ENCODE results near the gene MTM1.

GRCh38 chrX:150683536-150684146 is 115.2 kb downstream of the MTM1 start:
- TF ChIP-seq, protein P1, sequence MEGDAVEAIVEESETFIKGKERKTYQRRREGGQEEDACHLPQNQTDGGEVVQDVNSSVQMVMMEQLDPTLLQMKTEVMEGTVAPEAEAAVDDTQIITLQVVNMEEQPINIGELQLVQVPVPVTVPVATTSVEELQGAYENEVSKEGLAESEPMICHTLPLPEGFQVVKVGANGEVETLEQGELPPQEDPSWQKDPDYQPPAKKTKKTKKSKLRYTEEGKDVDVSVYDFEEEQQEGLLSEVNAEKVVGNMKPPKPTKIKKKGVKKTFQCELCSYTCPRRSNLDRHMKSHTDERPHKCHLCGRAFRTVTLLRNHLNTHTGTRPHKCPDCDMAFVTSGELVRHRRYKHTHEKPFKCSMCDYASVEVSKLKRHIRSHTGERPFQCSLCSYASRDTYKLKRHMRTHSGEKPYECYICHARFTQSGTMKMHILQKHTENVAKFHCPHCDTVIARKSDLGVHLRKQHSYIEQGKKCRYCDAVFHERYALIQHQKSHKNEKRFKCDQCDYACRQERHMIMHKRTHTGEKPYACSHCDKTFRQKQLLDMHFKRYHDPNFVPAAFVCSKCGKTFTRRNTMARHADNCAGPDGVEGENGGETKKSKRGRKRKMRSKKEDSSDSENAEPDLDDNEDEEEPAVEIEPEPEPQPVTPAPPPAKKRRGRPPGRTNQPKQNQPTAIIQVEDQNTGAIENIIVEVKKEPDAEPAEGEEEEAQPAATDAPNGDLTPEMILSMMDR (IDR thresholded peaks at IDR 0.05; ENCODE audit: insufficient read depth, low read length, poor library complexity, severe bottlenecking) = peak; percentile 17
- TF ChIP-seq EZH2phosphoT487 (conservative IDR thresholded peaks at IDR 0.05; ENCODE audit: low read length) = no peak

Measured in SU-DHL-6 (cell line).